IMR-90 (cell line): ENCODE measurements around the gene SELENOH. TPM values are rescaled to one million over a fixed set of nuclear protein-coding genes. Genes with fewer than 3 reads are reported as not detected.
A peak's percentile ranks its signal among the peaks of the same experiment; 100 is the strongest.

Experiments
- ATAC-seq: fragments of 200-7000 bp; cut with Tn5 transposase; 2 replicates; pipeline ENCODE4 v1.9.1; 2020; ENCODE audit warnings: low read depth, mild to moderate bottlenecking, moderate library complexity
- BruUV-seq: library from RNA; stranded (reverse); fragments of 400-500 nt; replicated peaks from 2 replicates; lab custom pipeline; 2021; lab: Mats Ljungman, UMichigan
- CTCF ChIA-PET: fragments of 300-600 bp; formaldehyde crosslinking; extraction: SDS; loops from one replicate; lab custom pipeline; 2021; ENCODE audit warnings: antibody characterized with exemption; lab: Yijun Ruan, JAX
- POLR2A ChIA-PET: fragments of 300-600 bp; sonication (Branson Sonifier 250); formaldehyde crosslinking; loops from one replicate; lab custom pipeline; 2022; ENCODE audit warnings: antibody characterized with exemption; ENCODE audit not compliant: unreplicated experiment; lab: Charles Lee
- DNase-seq: peaks from one replicate; pipeline ENCODE4 v3.0.0; 2013
- H2AFZ ChIP-seq: replicated peaks from 2 replicates; pipeline ENCODE3; 2013; ENCODE audit warnings: low read length, mild to moderate bottlenecking; ENCODE audit not compliant: poor library complexity
- H2AK5ac ChIP-seq: 2 replicates; pipeline ENCODE4 v1.6.1; 2013; ENCODE audit warnings: low read depth, low read length, inconsistent platforms
- H2AK9ac ChIP-seq: replicated peaks from 2 replicates; pipeline ENCODE3; 2013; ENCODE audit warnings: mild to moderate bottlenecking, low read depth, low read length, moderate library complexity; ENCODE audit not compliant: poor library complexity
- H2BK120ac ChIP-seq: 2 replicates; pipeline ENCODE4 v1.6.1; 2013; ENCODE audit warnings: low read depth, low read length, inconsistent platforms
- H2BK15ac ChIP-seq: 3 replicates; pipeline ENCODE4 v1.6.1; 2013; ENCODE audit warnings: low read depth, low read length, inconsistent platforms
- H2BK20ac ChIP-seq: 2 replicates; pipeline ENCODE4 v1.6.1; 2013; ENCODE audit warnings: low read depth, mild to moderate bottlenecking, inconsistent platforms, low read length, moderate library complexity
- H2BK5ac ChIP-seq: 2 replicates; pipeline ENCODE4 v1.6.1; 2013; ENCODE audit warnings: mild to moderate bottlenecking, low read depth, low read length, inconsistent platforms; ENCODE audit not compliant: poor library complexity, severe bottlenecking
- H3K14ac ChIP-seq: replicated peaks from 2 replicates; pipeline ENCODE4 v1.6.1; 2013; ENCODE audit warnings: low read depth, low read length, inconsistent platforms
- H3K18ac ChIP-seq: 2 replicates; pipeline ENCODE4 v1.6.1; 2013; ENCODE audit warnings: low read depth, low read length, control low read depth
- H3K23ac ChIP-seq: 2 replicates; pipeline ENCODE4 v1.6.1; 2013; ENCODE audit warnings: low read depth, low read length, inconsistent platforms
- H3K27ac ChIP-seq: 2 replicates; pipeline ENCODE4 v1.5.1; 2013; ENCODE audit warnings: mild to moderate bottlenecking, control low read depth, low read length; ENCODE audit not compliant: insufficient read depth
- H3K27me3 ChIP-seq: 2 replicates; pipeline ENCODE4 v1.6.1; 2013; ENCODE audit warnings: low read length; ENCODE audit not compliant: control insufficient read depth, insufficient read depth
- H3K36me3 ChIP-seq: 2 replicates; pipeline ENCODE4 v1.6.1; 2013; ENCODE audit warnings: low read length, mixed read lengths; ENCODE audit not compliant: control insufficient read depth, insufficient read depth
- H3K4ac ChIP-seq: 2 replicates; pipeline ENCODE4 v1.6.1; 2013; ENCODE audit warnings: low read depth, low read length, inconsistent platforms
- H3K4me1 ChIP-seq: 2 replicates; pipeline ENCODE4 v1.6.1; 2013; ENCODE audit warnings: low read length, mixed read lengths; ENCODE audit not compliant: control insufficient read depth, insufficient read depth
- H3K4me2 ChIP-seq: 2 replicates; pipeline ENCODE4 v1.6.1; 2013; ENCODE audit warnings: low read depth, mild to moderate bottlenecking, control low read depth, low read length, moderate library complexity
- H3K4me3 ChIP-seq: 2 replicates; pipeline ENCODE4 v1.5.1; 2013; ENCODE audit warnings: low read depth, mild to moderate bottlenecking, control low read depth, low read length, moderate library complexity; ENCODE audit not compliant: insufficient read depth
- H3K56ac ChIP-seq: 2 replicates; pipeline ENCODE4 v1.6.1; 2013; ENCODE audit warnings: low read length, inconsistent platforms; ENCODE audit not compliant: insufficient read depth; ENCODE audit errors: extremely low read depth
- H3K79me1 ChIP-seq, 2 experiments: 2 replicates each; pipeline ENCODE4 v1.6.1; 2013; ENCODE audit warnings: low read length in 2 of 2, inconsistent platforms in 1 of 2, low read depth in 1 of 2
- H3K9ac ChIP-seq: 2 replicates; pipeline ENCODE4 v1.6.1; 2013; ENCODE audit warnings: low read depth, low read length, control low read depth
- H3K9me1 ChIP-seq: 2 replicates; pipeline ENCODE4 v1.6.1; 2013; ENCODE audit warnings: low read length, inconsistent platforms; ENCODE audit not compliant: insufficient read depth
- H3K9me3 ChIP-seq: 2 replicates; pipeline ENCODE4 v1.6.1; 2013; ENCODE audit warnings: low read length; ENCODE audit not compliant: control insufficient read depth, insufficient read depth
- H4K20me1 ChIP-seq: 2 replicates; pipeline ENCODE4 v1.6.1; 2013; ENCODE audit warnings: low read length, inconsistent platforms; ENCODE audit not compliant: insufficient read depth
- H4K5ac ChIP-seq: 2 replicates; pipeline ENCODE4 v1.6.1; 2013; ENCODE audit warnings: mild to moderate bottlenecking, low read depth, low read length, control low read depth
- H4K8ac ChIP-seq, 2 experiments: 2 replicates each; pipeline ENCODE4 v1.6.1; 2013; ENCODE audit warnings: low read depth in 2 of 2, low read length in 2 of 2, control low read depth in 1 of 2, inconsistent platforms in 1 of 2
- H4K91ac ChIP-seq: 2 replicates; pipeline ENCODE4 v1.6.1; 2013; ENCODE audit warnings: low read depth, low read length, inconsistent platforms; ENCODE audit not compliant: insufficient read depth
- BHLHE40 ChIP-seq: fragments of 150-350 bp; IDR thresholded peaks from 2 replicates; pipeline ENCODE4 v1.6.1; 2016; ENCODE audit warnings: mild to moderate bottlenecking, low read depth, low read length
- CEBPB ChIP-seq: IDR thresholded peaks from 2 replicates; pipeline ENCODE4 v1.6.1; 2012; ENCODE audit warnings: low read depth, low read length, improper control_type of control experiment
- ELK1 ChIP-seq: fragments of 150-350 bp; IDR thresholded peaks from 2 replicates; pipeline ENCODE4 v1.6.1; 2016; ENCODE audit warnings: low read depth, mild to moderate bottlenecking, low read length, moderate library complexity, borderline replicate concordance
- FOS ChIP-seq: fragments of 150-350 bp; IDR thresholded peaks from 2 replicates; pipeline ENCODE4 v1.6.1; 2016; ENCODE audit warnings: low read depth, low read length
- MAFK ChIP-seq: IDR thresholded peaks from 2 replicates; pipeline ENCODE4 v1.6.1; 2012; ENCODE audit warnings: low read depth, low read length, improper control_type of control experiment
- MAZ ChIP-seq: IDR thresholded peaks from 2 replicates; pipeline ENCODE4 v1.6.1; 2012; ENCODE audit warnings: low read depth, mild to moderate bottlenecking, low read length, improper control_type of control experiment, moderate library complexity, borderline replicate concordance
- POLR2A ChIP-seq: IDR thresholded peaks from 2 replicates; pipeline ENCODE4 v1.6.1; 2012; ENCODE audit warnings: mild to moderate bottlenecking, low read depth, low read length
- RFX5 ChIP-seq: IDR thresholded peaks from 2 replicates; pipeline ENCODE4 v1.8.0; 2012; ENCODE audit warnings: low read depth, mild to moderate bottlenecking, low read length, moderate library complexity
- SMC3 ChIP-seq: fragments of 150-350 bp; IDR thresholded peaks from 2 replicates; pipeline ENCODE4 v1.6.1; 2016; ENCODE audit warnings: low read depth, mild to moderate bottlenecking, antibody characterized with exemption, low read length, moderate library complexity
- USF2 ChIP-seq: fragments of 150-350 bp; IDR thresholded peaks from 2 replicates; pipeline ENCODE4 v1.6.1; 2017; ENCODE audit warnings: mild to moderate bottlenecking, antibody characterized with exemption, low read length, low read depth
- WGBS, 2 experiments: methylation state at CpG; one replicate each; pipeline versions ENCODE4 v1.1.5 to v1.1.7; 2013; ENCODE audit warnings: missing lambda C conversion rate in 2 of 2; ENCODE audit not compliant: insufficient read length in 1 of 2; ENCODE audit errors: extremely low coverage in 2 of 2; 5-methylcytosine and 5-hydroxymethylcytosine counted together
- dilution Hi-C: fragments of 300-500 bp; cut with HindIII; formaldehyde crosslinking; loops from one replicate; pipeline ENCODE4 v1.14.3; 2018; ENCODE audit warnings: low sequenced_read_pairs; ENCODE audit not compliant: unreplicated experiment
- in situ Hi-C: fragments of 300-500 bp; cut with MboI; formaldehyde crosslinking; loops from 3 replicates; pipeline ENCODE4 v1.14.3; 2019; ENCODE audit warnings: low sequenced_read_pairs, inconsistent platforms, mixed read lengths
- intact Hi-C: fragments of 100-400 bp; cut with micrococcal nuclease; formaldehyde crosslinking; loops from 2 replicates; pipeline ENCODE4 v1.10.0; 2022
- polyA plus RNA-seq, 3 experiments: library from polyadenylated mRNA; depleted of rRNA; stranded (reverse); fragments of >200 nt; gene quantifications; 2 replicates each; pipeline ENCODE4 v1.2.3, GENCODE V29; 2012; ENCODE audit warnings: low replicate concordance in 1 of 3
- total RNA-seq: library from RNA; depleted of rRNA; stranded (reverse); fragments of >200 nt; gene quantifications from 2 replicates; pipeline ENCODE4 v1.2.3, GENCODE V29; 2012
- TF ChIP-seq, protein P1 (sequence below): conservative IDR thresholded peaks from 2 replicates; pipeline ENCODE4 v1.5.1; 2012; ENCODE audit warnings: mild to moderate bottlenecking, low read depth, low read length, improper control_type of control experiment

The SELENOH gene
- total and polyA plus RNA-seq, 2 of the 4 experiments (the other 2 are of a cell fraction) = 40.3 to 107 TPM

- TF ChIP-seq MAZ (peak; percentile 65), CEBPB (no peak)
Observed at GRCh38 chr11:57778318-57779037, 37.2 kb downstream of the SELENOH start (continued).

GRCh38 chr11:57779276-57779675 lies 38.0 kb downstream of the SELENOH start:
- Histone ChIP-seq H3K56ac (no peak overlapping the region), H3K36me3 (peaks cover 7% of the 10 kb centered on the region), H3K4me2 (peak overlapping the region; percentile 21; the same call in 1 of the 2 replicates), H2AK5ac (0 out of 2 replicates have a peak overlapping the region, but pooled peaks have one; percentile 0), H3K79me1 (peaks cover 14 to 73% of the 10 kb centered on the region in 2 experiments; a peak in 3 of 4 replicates), H3K9me1 (peaks cover 26% of the 10 kb centered on the region), H4K20me1 (peaks cover 97% of the 10 kb centered on the region), H3K23ac (peak overlapping the region; percentile 1; the same call in 1 of the 2 replicates), H2BK15ac (0 out of 3 replicates have a peak overlapping the region, but pooled peaks have one; percentile 3), H3K9me3 (no peaks in the 10 kb centered on the region), H3K4me3 (no peak overlapping the region), H3K4me1 (peaks cover 31% of the 10 kb centered on the region), H2BK5ac (peak overlapping the region; percentile 61), H4K5ac (no peak overlapping the region), H4K8ac (no peak overlapping the region), H3K18ac (no peak overlapping the region), H2BK20ac (no peak overlapping the region), H3K14ac (peak overlapping the region; percentile 12; the same call in 1 of the 2 replicates), H3K27ac (peak overlapping the region; percentile 2; the same call in 1 of the 2 replicates), H3K4ac (peak overlapping the region; percentile 13; the same call in 1 of the 2 replicates), H4K91ac (no peak overlapping the region), H2BK120ac (no peak overlapping the region), H2AK9ac (no peak overlapping the region), H2AFZ (no peak overlapping the region), H3K9ac (no peak overlapping the region; the same call in 1 of the 2 replicates), H3K27me3 (no peaks in the 10 kb centered on the region)
- no peak for ATAC-seq
- in situ Hi-C loops (no loop called here), intact Hi-C loops (loop anchor here (2.0 kb wide), 1 partner anchor 38 kb away; the partner anchor contains the start of gene SELENOH), dilution Hi-C loops (no loop called here)
- no CpG with 5 or more reads among the region's 1 CpG for WGBS, 2 experiments
- POLR2A ChIA-PET = interaction anchor here (1.1 kb wide), 1 partner anchor 15 kb away, joined by 7 read pairs; no protein-coding TSS in a partner anchor
- no TSS peak for BruUV-seq
- CTCF ChIA-PET = interaction anchor here (0.6 to 1.8 kb wide), 5 partner anchors 15 to 545 kb away, joined by 4 to 11 read pairs (median 5); partner anchors contain the start of gene CTNND1
- DNase-seq = peak; percentile 63
- TF ChIP-seq CEBPB = no peak
- TF ChIP-seq FOS = no peak
- TF ChIP-seq MAFK = no peak
- TF ChIP-seq RFX5 = no peak
- TF ChIP-seq MAZ = no peak
- TF ChIP-seq POLR2A = no peak
- TF ChIP-seq, protein P1, sequence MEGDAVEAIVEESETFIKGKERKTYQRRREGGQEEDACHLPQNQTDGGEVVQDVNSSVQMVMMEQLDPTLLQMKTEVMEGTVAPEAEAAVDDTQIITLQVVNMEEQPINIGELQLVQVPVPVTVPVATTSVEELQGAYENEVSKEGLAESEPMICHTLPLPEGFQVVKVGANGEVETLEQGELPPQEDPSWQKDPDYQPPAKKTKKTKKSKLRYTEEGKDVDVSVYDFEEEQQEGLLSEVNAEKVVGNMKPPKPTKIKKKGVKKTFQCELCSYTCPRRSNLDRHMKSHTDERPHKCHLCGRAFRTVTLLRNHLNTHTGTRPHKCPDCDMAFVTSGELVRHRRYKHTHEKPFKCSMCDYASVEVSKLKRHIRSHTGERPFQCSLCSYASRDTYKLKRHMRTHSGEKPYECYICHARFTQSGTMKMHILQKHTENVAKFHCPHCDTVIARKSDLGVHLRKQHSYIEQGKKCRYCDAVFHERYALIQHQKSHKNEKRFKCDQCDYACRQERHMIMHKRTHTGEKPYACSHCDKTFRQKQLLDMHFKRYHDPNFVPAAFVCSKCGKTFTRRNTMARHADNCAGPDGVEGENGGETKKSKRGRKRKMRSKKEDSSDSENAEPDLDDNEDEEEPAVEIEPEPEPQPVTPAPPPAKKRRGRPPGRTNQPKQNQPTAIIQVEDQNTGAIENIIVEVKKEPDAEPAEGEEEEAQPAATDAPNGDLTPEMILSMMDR = no peak
- TF ChIP-seq USF2 = no peak
- TF ChIP-seq BHLHE40 = no peak
- no peak for TF ChIP-seq ELK1
- TF ChIP-seq SMC3 = no peak
